KOPT-K1 (cell line): ENCODE results near the gene PPME1.

Experiments used
- H3K27ac ChIP-seq: fragments of 200-600 bp; sonication (generic); 2 replicates; pipeline ENCODE4 v1.5.1; 2016; ENCODE audit warnings: antibody characterized with exemption, mild to moderate bottlenecking, low read depth, low read length; ENCODE audit not compliant: poor library complexity, severe bottlenecking
- H3K36me3 ChIP-seq: fragments of 200-600 bp; sonication (generic); 2 replicates; pipeline ENCODE4 v1.5.1; 2017; ENCODE audit warnings: antibody characterized with exemption, mild to moderate bottlenecking, low read length, moderate library complexity; ENCODE audit not compliant: insufficient read depth
- H3K9me3 ChIP-seq: fragments of 200-600 bp; sonication (generic); 2 replicates; pipeline ENCODE4 v1.5.1; 2017; ENCODE audit warnings: antibody characterized with exemption, low read length, mild to moderate bottlenecking; ENCODE audit not compliant: insufficient read depth, poor library complexity, severe bottlenecking

Gene PPME1

GRCh38 chr11:74182635-74183034 is 11.5 kb downstream of the PPME1 start:
- H3K36me3 ChIP-seq: peaks cover 20% of the 10 kb centered on the region; the same call in 1 of the 2 replicates
- H3K9me3 ChIP-seq: no peaks in the 10 kb centered on the region
- H3K27ac ChIP-seq: no peak overlapping the region

- Histone ChIP-seq H3K9me3 (peaks cover 5% of the 10 kb centered on the region), H3K27ac (no peak overlapping the region), H3K36me3 (peaks cover 32% of the 10 kb centered on the region)
These were observed 14.2 kb downstream of the PPME1 start for GRCh38 chr11:74185285-74185684.

DNA sequence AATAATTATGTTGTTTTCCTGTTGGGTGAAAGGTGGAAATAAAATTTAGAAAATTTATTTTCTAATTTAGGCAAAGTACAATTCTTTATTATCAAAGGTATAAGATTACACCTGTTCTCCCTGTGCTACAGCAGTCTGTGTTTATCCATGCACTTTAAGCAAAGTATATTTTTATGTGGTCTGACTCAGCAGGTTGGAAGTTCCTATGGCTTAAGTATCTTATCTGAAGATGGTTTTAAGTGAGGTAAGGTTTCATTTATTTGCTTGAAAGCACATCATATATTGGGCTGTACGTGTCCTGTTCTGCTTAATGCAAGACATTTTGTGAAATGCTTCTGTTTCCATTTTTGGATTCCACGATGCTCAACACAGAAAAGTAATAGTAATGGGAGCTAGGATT is 14.6 kb downstream of the PPME1 start:
- peaks cover 9% of the 10 kb centered on the region for H3K9me3 ChIP-seq
- H3K27ac ChIP-seq: no peak overlapping the region
- H3K36me3 ChIP-seq: peaks cover 36% of the 10 kb centered on the region

- H3K27ac ChIP-seq: no peak overlapping the region
- H3K9me3 ChIP-seq: peaks cover 37% of the 10 kb centered on the region
- peaks cover 11% of the 10 kb centered on the region; the same call in 1 of the 2 replicates for H3K36me3 ChIP-seq
These were observed 24.7 kb downstream of the PPME1 start for GRCh38 chr11:74195828-74196227.

- Histone ChIP-seq H3K36me3 (peaks cover 7% of the 10 kb centered on the region; the same call in 1 of the 2 replicates), H3K27ac (no peak overlapping the region), H3K9me3 (peaks cover 28% of the 10 kb centered on the region)
These were observed 25.8 kb downstream of the PPME1 start for GRCh38 chr11:74196781-74197486.

DNA sequence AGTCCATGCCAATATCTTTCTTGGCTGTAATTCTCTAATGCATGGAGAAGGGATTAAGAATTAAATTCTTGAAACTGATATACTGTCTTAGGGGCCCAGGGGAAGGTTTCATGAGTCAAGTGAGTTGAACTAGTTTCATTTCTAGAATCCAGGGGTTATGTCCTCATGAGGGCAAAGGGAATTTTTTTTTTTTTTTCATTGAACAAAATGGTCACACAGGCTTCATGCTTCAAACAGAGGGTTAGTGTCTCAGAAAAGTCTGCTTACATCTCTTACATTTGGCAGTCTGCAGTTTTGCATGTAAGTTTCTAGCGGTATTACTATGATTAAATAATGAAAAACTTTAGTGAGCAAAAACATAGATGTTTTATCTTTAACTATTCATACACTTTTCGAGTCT is 32.9 kb downstream of the PPME1 start:
- H3K9me3 ChIP-seq: peaks cover 8% of the 10 kb centered on the region
- H3K36me3 ChIP-seq: peaks cover 42% of the 10 kb centered on the region
- H3K27ac ChIP-seq: no peak overlapping the region

- H3K36me3 ChIP-seq: peaks cover 49% of the 10 kb centered on the region
- no peak overlapping the region for H3K27ac ChIP-seq
- H3K9me3 ChIP-seq: peaks cover under 1% of the 10 kb centered on the region
These were observed 33.6 kb downstream of the PPME1 start for GRCh38 chr11:74204701-74205100.

- H3K9me3 ChIP-seq: no peaks in the 10 kb centered on the region
- no peak overlapping the region for H3K27ac ChIP-seq
- peaks cover 54% of the 10 kb centered on the region for H3K36me3 ChIP-seq
These were observed 34.1 kb downstream of the PPME1 start for GRCh38 chr11:74205181-74205580.

DNA sequence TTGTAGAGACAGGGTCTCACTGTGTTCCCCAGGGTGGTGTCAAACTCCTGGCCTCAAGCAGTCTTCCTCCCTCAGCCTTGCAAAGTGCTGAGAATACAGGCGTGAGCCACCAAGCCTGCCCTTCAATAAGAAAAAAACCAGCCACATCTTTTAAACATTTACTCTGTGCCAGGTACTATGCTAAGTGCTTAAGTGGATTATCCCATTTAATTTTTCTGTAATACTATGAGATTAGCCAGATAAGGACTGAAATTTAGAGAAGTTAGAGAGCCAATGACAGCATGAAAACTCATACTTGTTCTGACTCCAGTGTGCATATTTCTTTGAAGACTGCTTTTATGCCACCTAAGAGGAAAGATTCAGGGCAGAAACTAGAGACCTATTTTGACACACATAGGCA is 35.7 kb downstream of the PPME1 start:
- no peaks in the 10 kb centered on the region for H3K9me3 ChIP-seq
- H3K27ac ChIP-seq: no peak overlapping the region
- H3K36me3 ChIP-seq: peaks cover 69% of the 10 kb centered on the region

DNA sequence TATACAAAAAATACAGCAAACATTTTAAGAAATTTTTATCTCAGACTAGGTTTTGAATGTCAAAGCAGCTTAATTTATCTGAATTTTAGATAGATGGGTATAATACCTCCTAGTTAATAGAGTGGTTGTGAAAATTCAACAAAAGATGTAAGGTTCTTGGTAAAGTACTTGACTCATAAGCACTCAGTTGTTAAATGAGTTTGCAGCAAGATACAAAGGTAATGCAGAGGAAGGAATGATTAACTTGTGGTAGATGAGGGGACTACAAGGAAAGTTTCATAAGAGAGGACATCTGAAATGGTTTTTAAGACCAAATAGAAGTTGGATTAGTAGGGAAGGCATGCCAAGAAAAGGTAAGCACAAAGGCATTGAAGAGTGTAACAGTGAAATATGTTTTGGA is 37.4 kb downstream of the PPME1 start:
- H3K36me3 ChIP-seq: peaks cover 86% of the 10 kb centered on the region
- peaks cover 7% of the 10 kb centered on the region for H3K9me3 ChIP-seq
- H3K27ac ChIP-seq: no peak overlapping the region

DNA sequence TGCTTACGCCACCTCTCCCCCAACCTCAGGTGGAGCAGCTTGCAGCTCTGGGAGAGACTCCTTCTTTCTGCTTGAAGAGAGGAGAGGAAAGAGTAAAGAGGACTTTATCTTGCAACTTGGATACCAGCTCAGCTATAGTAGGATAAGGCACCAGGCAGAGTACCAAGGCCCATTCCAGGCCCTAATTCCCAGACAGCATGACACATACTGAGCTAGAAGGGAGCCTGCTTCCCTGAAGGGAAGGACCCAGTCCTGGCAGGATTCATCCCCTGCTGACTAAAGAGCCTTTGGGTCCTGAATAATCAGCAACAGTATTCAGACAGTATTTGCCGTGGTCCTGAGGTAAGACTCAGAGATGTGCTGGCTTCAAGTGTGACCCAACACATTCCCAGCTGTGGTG is 41.4 kb downstream of the PPME1 start:
- H3K9me3 ChIP-seq: peaks cover 7% of the 10 kb centered on the region
- H3K36me3 ChIP-seq: peaks cover 80% of the 10 kb centered on the region
- no peak overlapping the region for H3K27ac ChIP-seq

DNA sequence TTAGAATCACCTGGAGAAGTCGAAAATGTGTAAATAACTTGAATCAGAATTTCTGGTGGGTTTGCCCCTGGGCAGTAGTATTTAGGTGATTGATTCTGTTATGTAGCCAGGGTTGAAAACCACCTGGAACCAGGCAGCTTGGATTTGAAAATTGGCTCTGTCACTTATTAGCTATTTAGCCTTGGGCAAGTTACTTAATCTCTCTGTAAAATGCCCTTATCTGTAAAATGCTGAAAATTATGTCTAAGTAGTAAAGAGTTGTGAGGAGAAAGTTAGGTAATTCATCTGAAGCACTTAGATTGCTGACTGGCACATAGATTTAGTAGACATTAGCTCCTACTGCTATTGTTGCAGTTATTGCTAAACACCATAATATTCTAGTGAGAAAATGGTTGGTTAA is 49.3 kb downstream of the PPME1 start:
- H3K36me3 ChIP-seq: peaks cover 19% of the 10 kb centered on the region
- H3K27ac ChIP-seq: no peak overlapping the region
- no peaks in the 10 kb centered on the region for H3K9me3 ChIP-seq

GRCh38 chr11:74221816-74222215 is 50.7 kb downstream of the PPME1 start:
- Histone ChIP-seq H3K9me3 (no peaks in the 10 kb centered on the region), H3K36me3 (peaks cover 20% of the 10 kb centered on the region), H3K27ac (no peak overlapping the region)

GRCh38 chr11:74225565-74225964 is 54.5 kb downstream of the PPME1 start:
- Histone ChIP-seq H3K9me3 (no peaks in the 10 kb centered on the region), H3K27ac (no peak overlapping the region), H3K36me3 (peaks cover 28% of the 10 kb centered on the region)

DNA sequence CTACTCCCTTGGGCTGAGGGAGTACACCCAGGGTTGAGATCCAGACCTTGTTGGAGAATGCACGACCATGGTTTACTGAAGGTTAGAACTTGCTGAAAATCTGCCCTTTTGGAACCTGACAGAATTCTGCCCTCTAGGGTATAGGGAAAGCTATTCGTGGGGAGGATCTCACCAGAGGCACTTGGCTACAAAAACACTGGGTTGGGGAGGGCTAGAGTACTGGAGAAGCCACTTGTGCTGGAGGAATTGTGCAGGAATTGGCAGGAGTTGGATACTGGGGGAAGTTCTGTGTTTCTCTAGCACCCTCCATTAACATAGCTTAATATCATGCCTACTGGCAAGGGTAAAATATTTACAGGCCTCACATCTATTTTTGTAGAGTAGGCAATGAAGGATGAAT is 55.8 kb downstream of the PPME1 start:
- H3K9me3 ChIP-seq: no peaks in the 10 kb centered on the region
- H3K27ac ChIP-seq: no peak overlapping the region
- peaks cover 39% of the 10 kb centered on the region for H3K36me3 ChIP-seq

DNA sequence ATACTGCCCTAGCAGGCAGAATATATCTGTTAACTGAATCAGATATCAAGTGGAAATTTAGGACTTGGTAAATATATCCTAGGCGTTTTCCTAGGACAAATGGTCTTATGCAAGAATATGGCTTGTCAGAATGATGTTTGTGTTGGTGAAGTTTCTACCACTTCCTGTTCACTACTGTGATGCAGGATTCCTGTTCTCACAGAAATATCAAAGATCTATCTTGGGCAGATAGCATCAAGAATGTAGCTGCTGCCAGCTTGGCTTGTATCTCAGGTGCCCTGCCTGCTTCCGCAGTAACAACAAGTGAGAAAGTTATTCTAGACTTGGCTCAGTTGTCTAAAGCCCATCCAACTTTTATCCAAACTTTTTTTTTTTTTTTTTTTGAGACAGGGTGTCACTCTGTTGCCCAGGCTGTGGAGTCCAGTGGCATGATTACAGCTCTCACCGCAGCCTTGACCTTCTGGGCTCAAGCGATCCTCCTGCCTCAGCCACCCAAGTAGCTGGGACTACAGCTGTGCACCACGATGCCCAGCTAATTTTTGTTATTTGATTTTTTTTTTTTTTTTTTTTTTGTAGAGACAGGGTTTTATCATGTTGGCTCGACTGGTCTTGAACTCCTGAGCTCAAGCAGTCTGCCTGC is 61.3 kb downstream of the PPME1 start:
- H3K36me3 ChIP-seq: peaks cover 61% of the 10 kb centered on the region
- peak overlapping the region; percentile 32 for H3K27ac ChIP-seq
- H3K9me3 ChIP-seq: no peaks in the 10 kb centered on the region
